ENCODE data around the gene SUPT3H. TPM values are rescaled to one million over a fixed set of nuclear protein-coding genes. Genes with fewer than 3 reads are reported as not detected.

The SUPT3H gene
- total and polyA plus RNA-seq, 2 of the 13 experiments (the other 11 are each of a cell fraction or from before 2014, with no cell fraction given): 11.9 to 36.1 TPM

DNA sequence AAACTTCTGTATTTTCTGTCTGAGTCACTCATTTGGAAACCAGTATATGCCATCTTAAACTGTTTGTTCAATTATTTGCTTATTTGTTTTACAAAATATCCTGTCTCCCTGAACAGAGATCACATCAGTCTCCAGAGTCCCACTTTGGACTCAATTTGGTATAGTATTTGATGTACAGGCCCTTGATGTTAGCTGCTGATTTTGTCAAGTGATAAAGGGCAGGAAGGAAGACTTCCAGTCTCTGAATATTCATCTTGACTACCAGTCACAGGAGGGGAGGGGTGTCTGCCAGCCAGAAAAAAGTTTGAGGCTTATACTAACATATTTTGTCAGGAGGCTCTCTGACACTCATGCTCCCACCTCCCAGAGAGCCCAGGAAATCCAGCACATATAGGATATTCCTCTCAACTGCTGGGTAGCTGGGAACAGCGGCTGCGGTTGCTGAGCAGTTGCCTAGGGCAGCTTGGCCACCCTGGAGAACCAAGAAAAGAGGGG lies 426.4 kb downstream of the SUPT3H start (continued):
- TF ChIP-seq ZC3H13 (CRISPR knock-in tag; IDR thresholded peaks at IDR 0.05) (no peak), NFYB (CRISPR knock-in tag; IDR thresholded peaks at IDR 0.05) (no peak), TEAD3 (CRISPR knock-in tag; optimal IDR thresholded peaks at IDR 0.05; ENCODE audit: borderline replicate concordance) (no peak), YEATS2 (CRISPR knock-in tag; IDR thresholded peaks at IDR 0.05; ENCODE audit: borderline replicate concordance) (no peak), ZNF263 (CRISPR knock-in tag; IDR thresholded peaks at IDR 0.05) (no peak), SP1 (IDR thresholded peaks at IDR 0.05) (no peak), SP1 (CRISPR knock-in tag; IDR thresholded peaks at IDR 0.05) (no peak)
- TF ChIP-seq, protein P1, sequence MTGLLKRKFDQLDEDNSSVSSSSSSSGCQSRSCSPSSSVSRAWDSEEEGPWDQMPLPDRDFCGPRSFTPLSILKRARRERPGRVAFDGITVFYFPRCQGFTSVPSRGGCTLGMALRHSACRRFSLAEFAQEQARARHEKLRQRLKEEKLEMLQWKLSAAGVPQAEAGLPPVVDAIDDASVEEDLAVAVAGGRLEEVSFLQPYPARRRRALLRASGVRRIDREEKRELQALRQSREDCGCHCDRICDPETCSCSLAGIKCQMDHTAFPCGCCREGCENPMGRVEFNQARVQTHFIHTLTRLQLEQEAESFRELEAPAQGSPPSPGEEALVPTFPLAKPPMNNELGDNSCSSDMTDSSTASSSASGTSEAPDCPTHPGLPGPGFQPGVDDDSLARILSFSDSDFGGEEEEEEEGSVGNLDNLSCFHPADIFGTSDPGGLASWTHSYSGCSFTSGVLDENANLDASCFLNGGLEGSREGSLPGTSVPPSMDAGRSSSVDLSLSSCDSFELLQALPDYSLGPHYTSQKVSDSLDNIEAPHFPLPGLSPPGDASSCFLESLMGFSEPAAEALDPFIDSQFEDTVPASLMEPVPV (CRISPR knock-in tag; IDR thresholded peaks at IDR 0.05): no peak

DNA sequence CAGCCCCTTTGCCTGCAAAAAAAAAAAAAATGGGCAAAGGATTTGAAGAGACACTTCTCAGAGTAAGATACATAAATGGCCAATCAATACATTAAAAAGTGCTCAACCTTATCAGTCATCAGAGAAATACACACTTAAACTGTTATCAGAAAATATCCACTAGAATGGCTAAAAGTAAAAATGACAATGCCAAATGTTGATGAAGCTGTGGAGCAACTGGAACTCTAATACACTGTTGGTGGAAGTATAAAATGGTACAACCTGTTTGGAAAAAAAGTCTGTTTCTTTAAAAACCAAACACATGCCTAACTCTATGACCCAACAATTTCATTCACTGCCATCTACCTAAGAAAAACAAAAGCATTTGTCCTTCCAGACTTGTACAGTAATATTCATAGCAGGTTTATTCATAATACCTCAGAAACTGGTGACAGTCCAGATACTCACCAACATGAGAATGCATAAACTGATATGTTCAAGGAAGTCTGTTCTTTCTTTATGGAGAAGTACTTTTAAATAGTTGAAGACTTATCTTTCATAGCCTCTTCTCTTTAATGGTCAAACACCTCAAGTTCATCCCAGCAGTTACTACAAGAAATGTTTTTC lies 428.0 kb downstream of the SUPT3H start:
- H2AFZ ChIP-seq (ENCODE audit: low read length): no peak overlapping the region
- H3K36me3 ChIP-seq (replicated peaks in 1 of 2; ENCODE audit: control insufficient read depth in 1 of 2, insufficient read depth in 2 of 2, low read length in 2 of 2): peaks cover 0 to 4% of the 10 kb centered on the region in 2 experiments; a peak in 1 of 5 replicates
- H3K27me3 ChIP-seq (ENCODE audit: control insufficient read depth in 1 of 2, insufficient read depth in 2 of 2, low read length in 2 of 2): no peaks in the 10 kb centered on the region
- peaks cover 12% of the 10 kb centered on the region for H3K9me3 ChIP-seq (ENCODE audit: low read length)
- no peak overlapping the region for H3K4me2 ChIP-seq (ENCODE audit: low read depth, low read length)
- BruUV-seq (replicated peaks): no TSS peak
- no peak overlapping the region for H3K9ac ChIP-seq (ENCODE audit: insufficient read depth, low read depth, low read length)
- FAIRE-seq (no peak), DNase-seq (ENCODE audit: low spot score) (no peak), ATAC-seq (no peak)
- ChIA-PET CTCF (ENCODE audit: low intra/inter-chr PET ratio, low total read pairs) (no interaction called here), POLR2A (interaction anchor here (0.7 to 1.1 kb wide), 2 partner anchors 28 to 122 kb away, joined by 3 read pairs; no protein-coding TSS in a partner anchor)
- no peak overlapping the region for H3K4me3 ChIP-seq (replicated peaks in 1 of 3; ENCODE audit: insufficient read depth in 1 of 3, low read depth in 2 of 3, low read length in 3 of 3)
- in situ Hi-C loops (cut with HindIII; ENCODE audit: extremely low pct_ligation_motif_present, low pct_unique_long_range_greater_than_20kb) (no loop called here), intact Hi-C loops (cut with micrococcal nuclease; ENCODE audit: unreplicated experiment) (no loop called here)
- H3K4me1 ChIP-seq (ENCODE audit: insufficient read depth, low read length): peaks cover 17% of the 10 kb centered on the region
- no peaks in the 10 kb centered on the region for H3K79me2 ChIP-seq (ENCODE audit: insufficient read depth, low read length)
- no peaks in the 10 kb centered on the region for H4K20me1 ChIP-seq (ENCODE audit: insufficient read depth, low read length)
- TF ChIP-seq STAT5B (CRISPR knock-in tag; IDR thresholded peaks at IDR 0.05) (no peak), ZNF7 (CRISPR knock-in tag; IDR thresholded peaks at IDR 0.05) (peak; percentile 69)
- H3K27ac ChIP-seq (ENCODE audit: extremely low read length, insufficient read depth, low read length): no peak overlapping the region

Measured in HepG2 (cell line).